Measurements from ENCODE around the gene NRG2.

The NRG2 gene

DNA sequence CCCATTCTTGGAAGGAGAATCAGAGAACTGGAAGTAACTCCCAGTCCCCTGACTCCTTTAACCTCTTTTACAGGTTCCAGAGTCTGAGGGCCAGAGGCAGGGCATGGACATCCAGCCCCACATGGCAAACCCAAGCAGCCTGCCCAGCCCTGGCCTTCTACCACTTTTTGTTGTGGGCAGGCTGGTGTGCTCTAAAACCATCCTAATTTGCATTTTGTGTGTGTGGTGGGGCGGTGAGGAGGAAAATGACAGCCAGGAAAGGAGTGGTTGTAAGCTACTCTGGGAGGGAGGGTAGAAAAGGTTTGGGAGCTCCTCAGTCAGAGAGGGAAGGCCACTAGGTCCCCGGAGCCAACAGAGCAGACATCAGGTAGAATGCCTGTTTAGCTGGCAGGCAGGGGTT is 156.9 kb downstream of the NRG2 start:
- Histone ChIP-seq H3K36me3 (no peaks in the 10 kb centered on the region), H3K27ac (no peak overlapping the region), H3K27me3 (ENCODE audit: insufficient read depth, low read depth, severe bottlenecking) (no peaks in the 10 kb centered on the region), H3K4me3 (ENCODE audit: low read depth, low read length) (no peak overlapping the region), H3K9me3 (ENCODE audit: severe bottlenecking) (no peaks in the 10 kb centered on the region)
- DNase-seq, result no peak
- TF ChIP-seq, protein P1, sequence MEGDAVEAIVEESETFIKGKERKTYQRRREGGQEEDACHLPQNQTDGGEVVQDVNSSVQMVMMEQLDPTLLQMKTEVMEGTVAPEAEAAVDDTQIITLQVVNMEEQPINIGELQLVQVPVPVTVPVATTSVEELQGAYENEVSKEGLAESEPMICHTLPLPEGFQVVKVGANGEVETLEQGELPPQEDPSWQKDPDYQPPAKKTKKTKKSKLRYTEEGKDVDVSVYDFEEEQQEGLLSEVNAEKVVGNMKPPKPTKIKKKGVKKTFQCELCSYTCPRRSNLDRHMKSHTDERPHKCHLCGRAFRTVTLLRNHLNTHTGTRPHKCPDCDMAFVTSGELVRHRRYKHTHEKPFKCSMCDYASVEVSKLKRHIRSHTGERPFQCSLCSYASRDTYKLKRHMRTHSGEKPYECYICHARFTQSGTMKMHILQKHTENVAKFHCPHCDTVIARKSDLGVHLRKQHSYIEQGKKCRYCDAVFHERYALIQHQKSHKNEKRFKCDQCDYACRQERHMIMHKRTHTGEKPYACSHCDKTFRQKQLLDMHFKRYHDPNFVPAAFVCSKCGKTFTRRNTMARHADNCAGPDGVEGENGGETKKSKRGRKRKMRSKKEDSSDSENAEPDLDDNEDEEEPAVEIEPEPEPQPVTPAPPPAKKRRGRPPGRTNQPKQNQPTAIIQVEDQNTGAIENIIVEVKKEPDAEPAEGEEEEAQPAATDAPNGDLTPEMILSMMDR (IDR thresholded peaks at IDR 0.05; ENCODE audit: low read depth, low read length), result no peak

DNA sequence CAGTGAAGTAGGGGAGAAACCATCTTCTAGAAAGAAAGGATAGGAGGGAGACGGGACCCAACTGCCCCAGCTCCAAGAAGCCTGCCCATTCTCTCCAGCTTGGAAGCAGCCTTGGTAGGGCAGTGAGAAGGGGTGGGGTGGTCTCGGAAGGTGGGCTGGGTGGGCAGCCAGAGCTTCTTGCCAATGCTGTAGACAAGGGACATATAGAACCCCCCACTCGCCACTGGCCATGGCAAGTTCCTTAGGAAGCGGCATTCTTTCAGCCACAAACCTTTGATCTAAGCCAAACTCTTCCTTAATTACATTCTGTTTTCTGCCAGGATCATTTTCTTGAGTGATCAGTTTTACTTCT is 157.3 kb downstream of the NRG2 start:
- no peak for DNase-seq
- Histone ChIP-seq H3K4me3 (ENCODE audit: low read depth, low read length) (no peak overlapping the region), H3K36me3 (no peaks in the 10 kb centered on the region), H3K27ac (no peak overlapping the region), H3K9me3 (ENCODE audit: severe bottlenecking) (no peaks in the 10 kb centered on the region), H3K27me3 (ENCODE audit: insufficient read depth, low read depth, severe bottlenecking) (no peaks in the 10 kb centered on the region)
- TF ChIP-seq, protein P1 (IDR thresholded peaks at IDR 0.05; ENCODE audit: low read depth, low read length), result no peak

DNA sequence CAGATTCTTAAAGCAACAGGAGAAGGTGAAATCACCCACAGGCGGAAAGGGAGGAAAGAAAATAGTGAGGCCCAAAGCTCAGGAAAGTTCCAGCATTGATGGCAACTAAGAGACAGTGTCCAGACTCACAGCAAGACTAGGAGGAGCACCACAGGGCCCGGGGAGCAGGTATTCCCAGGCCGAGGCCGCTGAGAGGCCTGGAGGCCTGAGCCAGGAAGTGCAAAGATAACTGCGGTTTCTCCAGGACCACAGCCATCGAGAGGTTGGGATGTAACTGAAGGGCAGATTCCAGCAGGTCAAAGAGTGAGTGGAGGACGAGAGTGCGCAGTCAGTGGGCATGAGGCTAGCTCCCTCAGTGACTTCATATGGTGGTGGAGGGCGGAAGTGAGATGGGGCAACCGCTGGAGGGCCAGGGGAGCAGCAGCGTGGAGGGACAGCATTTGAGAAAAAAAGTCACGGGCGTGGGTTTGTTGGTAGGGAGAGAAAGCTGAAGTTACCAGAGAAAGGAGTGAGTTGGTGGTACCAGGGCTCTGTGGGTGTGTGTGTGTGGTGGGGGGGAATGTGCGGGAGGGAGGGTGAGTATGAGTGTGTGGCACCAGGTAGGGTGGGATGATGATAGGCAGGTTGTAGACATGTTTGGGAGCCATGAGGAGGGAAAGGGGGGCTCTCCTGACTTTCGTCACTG is 157.8 kb downstream of the NRG2 start:
- H3K36me3 ChIP-seq, result no peaks in the 10 kb centered on the region; the same call in 1 of the 2 replicates
- no peaks in the 10 kb centered on the region for H3K9me3 ChIP-seq (ENCODE audit: severe bottlenecking)
- TF ChIP-seq, protein P1 (IDR thresholded peaks at IDR 0.05; ENCODE audit: low read depth, low read length), result no peak
- DNase-seq, result no peak
- H3K27me3 ChIP-seq (ENCODE audit: insufficient read depth, low read depth, severe bottlenecking), result no peaks in the 10 kb centered on the region
- no peak overlapping the region for H3K27ac ChIP-seq
- H3K4me3 ChIP-seq (ENCODE audit: low read depth, low read length), result no peak overlapping the region

DNA sequence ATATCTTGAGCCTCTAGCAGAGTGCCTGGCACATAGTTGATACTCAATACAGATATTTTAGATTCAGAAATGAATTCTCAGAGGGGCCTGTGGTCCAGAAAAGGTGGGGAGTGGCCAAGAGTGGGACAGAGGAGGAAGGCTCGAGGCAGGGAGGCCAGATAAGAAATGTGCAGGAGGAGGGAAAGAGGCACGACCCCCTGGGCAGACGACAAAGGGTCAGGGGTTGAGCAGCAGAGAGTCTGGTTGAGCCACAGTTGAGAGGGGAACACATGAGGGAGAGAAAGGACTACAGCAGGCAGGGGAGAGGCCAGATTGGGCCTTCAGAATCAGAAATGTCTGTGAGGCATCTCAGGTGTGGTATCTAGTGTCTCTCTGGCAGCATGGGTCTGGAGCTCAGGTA is 158.4 kb downstream of the NRG2 start:
- no peaks in the 10 kb centered on the region; the same call in 1 of the 2 replicates for H3K36me3 ChIP-seq
- no peak for DNase-seq
- TF ChIP-seq, protein P1 (IDR thresholded peaks at IDR 0.05; ENCODE audit: low read depth, low read length), result no peak
- H3K27me3 ChIP-seq (ENCODE audit: insufficient read depth, low read depth, severe bottlenecking), result no peaks in the 10 kb centered on the region
- no peaks in the 10 kb centered on the region for H3K9me3 ChIP-seq (ENCODE audit: severe bottlenecking)
- no peak overlapping the region for H3K27ac ChIP-seq
- H3K4me3 ChIP-seq (ENCODE audit: low read depth, low read length), result no peak overlapping the region

DNA sequence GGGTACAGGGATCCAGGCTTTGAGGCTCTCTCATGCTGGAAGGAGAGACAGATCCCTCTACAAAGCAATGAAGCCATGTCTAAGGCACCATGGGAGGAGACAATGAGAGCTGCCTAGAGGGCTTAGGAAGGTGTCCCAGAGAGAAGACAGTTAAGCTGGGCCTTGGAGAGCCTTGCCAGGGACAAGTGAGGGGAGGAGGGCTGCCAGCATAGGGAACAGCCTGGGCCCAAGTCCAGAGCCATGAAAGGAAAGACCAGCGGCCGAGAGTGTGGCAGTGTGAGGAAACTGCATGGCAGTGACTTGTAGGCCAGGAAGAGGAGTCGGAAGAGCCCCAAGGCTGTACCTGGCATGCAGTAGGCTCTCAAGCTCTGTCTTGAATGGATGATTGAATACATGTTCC is 159.0 kb downstream of the NRG2 start:
- Histone ChIP-seq H3K27ac (no peak overlapping the region), H3K27me3 (ENCODE audit: insufficient read depth, low read depth, severe bottlenecking) (no peaks in the 10 kb centered on the region), H3K36me3 (no peaks in the 10 kb centered on the region; the same call in 1 of the 2 replicates), H3K4me3 (ENCODE audit: low read depth, low read length) (no peak overlapping the region), H3K9me3 (ENCODE audit: severe bottlenecking) (no peaks in the 10 kb centered on the region)
- DNase-seq, result no peak
- TF ChIP-seq, protein P1 (IDR thresholded peaks at IDR 0.05; ENCODE audit: low read depth, low read length), result no peak

All from WERI-Rb-1 (cell line).